Neuronal stem cell (in vitro differentiated cells): ENCODE results near the gene FCAMR.
A peak's percentile ranks its signal among the peaks of the same experiment; 100 is the strongest.

ENCODE experiments used
- DNase-seq: peaks from one replicate; pipeline ENCODE4 v3.0.0-alpha.2; 2013; ENCODE audit warnings: low spot score
- H2AFZ ChIP-seq: one replicate; pipeline ENCODE4 v1.6.1; 2013; ENCODE audit warnings: mild to moderate bottlenecking, low read length, inconsistent platforms
- H2AK5ac ChIP-seq: 2 replicates; pipeline ENCODE4 v1.6.1; 2013; ENCODE audit warnings: low read depth, mild to moderate bottlenecking, inconsistent platforms, low read length, moderate library complexity, mixed read lengths
- H2BK120ac ChIP-seq: 2 replicates; pipeline ENCODE4 v1.6.1; 2013; ENCODE audit warnings: low read depth, mild to moderate bottlenecking, inconsistent platforms, low read length, moderate library complexity, mixed read lengths
- H2BK12ac ChIP-seq: one replicate; pipeline ENCODE4 v1.6.1; 2013; ENCODE audit warnings: low read length, inconsistent platforms
- H2BK15ac ChIP-seq: 2 replicates; pipeline ENCODE4 v1.6.1; 2013; ENCODE audit warnings: mild to moderate bottlenecking, low read length, inconsistent platforms, mixed read lengths
- H2BK5ac ChIP-seq: one replicate; pipeline ENCODE4 v1.6.1; 2013; ENCODE audit warnings: inconsistent platforms, mild to moderate bottlenecking, low read length, moderate library complexity
- H3K14ac ChIP-seq: one replicate; pipeline ENCODE4 v1.6.1; 2013; ENCODE audit warnings: low read length, inconsistent platforms
- H3K18ac ChIP-seq: 2 replicates; pipeline ENCODE4 v1.6.1; 2013; ENCODE audit warnings: low read length, inconsistent platforms
- H3K23ac ChIP-seq: 2 replicates; pipeline ENCODE4 v1.6.1; 2013; ENCODE audit warnings: low read depth, mild to moderate bottlenecking, mixed read lengths, low read length, inconsistent platforms; ENCODE audit not compliant: poor library complexity
- H3K27ac ChIP-seq: replicated peaks from 3 replicates; pipeline ENCODE4 v1.5.1; 2013; ENCODE audit warnings: low read length, inconsistent platforms
- H3K27me3 ChIP-seq, 3 experiments: 2 replicates each; pipeline ENCODE4 v1.6.1; 2013; ENCODE audit warnings: low read length in 3 of 3, mild to moderate bottlenecking in 2 of 3, inconsistent platforms in 1 of 3, low read depth in 1 of 3, mixed read lengths in 1 of 3, moderate library complexity in 1 of 3; ENCODE audit not compliant: control insufficient read depth in 3 of 3, insufficient read depth in 3 of 3
- H3K36me3 ChIP-seq, 2 donors: replicated peaks in 1 of 2; 2 replicates each; pipeline ENCODE4 v1.6.1; 2013; ENCODE audit warnings: low read length in 2 of 2; ENCODE audit not compliant: control insufficient read depth in 2 of 2, insufficient read depth in 2 of 2
- H3K4ac ChIP-seq: 2 replicates; pipeline ENCODE4 v1.6.1; 2013; ENCODE audit warnings: inconsistent platforms, mild to moderate bottlenecking, low read length, moderate library complexity
- H3K4me1 ChIP-seq, 2 donors: 1 replicate in 1 of 2; 2 replicates in 1 of 2; pipeline ENCODE4 v1.6.1; 2013; ENCODE audit warnings: low read length in 2 of 2, low read depth in 1 of 2; ENCODE audit not compliant: control insufficient read depth in 2 of 2, insufficient read depth in 1 of 2
- H3K4me2 ChIP-seq: one replicate; pipeline ENCODE4 v1.6.1; 2013; ENCODE audit warnings: mild to moderate bottlenecking, low read length, inconsistent platforms; ENCODE audit not compliant: insufficient read depth, poor library complexity, severe bottlenecking
- H3K4me3 ChIP-seq, 2 donors: 2 replicates each; pipeline ENCODE4 v1.5.1; 2013; ENCODE audit warnings: low read length in 2 of 2, mild to moderate bottlenecking in 2 of 2, inconsistent platforms in 1 of 2, moderate library complexity in 1 of 2
- H3K79me1 ChIP-seq: one replicate; pipeline ENCODE4 v1.6.1; 2013; ENCODE audit warnings: low read depth, mild to moderate bottlenecking, inconsistent platforms, low read length, moderate library complexity
- H3K9ac ChIP-seq: one replicate; pipeline ENCODE4 v1.6.1; 2013; ENCODE audit warnings: mild to moderate bottlenecking, low read depth, low read length, inconsistent platforms; ENCODE audit not compliant: poor library complexity
- H3K9me3 ChIP-seq, 2 donors: replicated peaks in 1 of 2; 2 replicates each; pipeline versions ENCODE3 to v1.6.1; 2013; ENCODE audit warnings: low read length in 2 of 2, mild to moderate bottlenecking in 2 of 2, inconsistent platforms in 1 of 2, low read depth in 1 of 2, mixed read lengths in 1 of 2, moderate library complexity in 1 of 2; ENCODE audit not compliant: control insufficient read depth in 2 of 2, insufficient read depth in 1 of 2
- H4K8ac ChIP-seq: one replicate; pipeline ENCODE4 v1.6.1; 2013; ENCODE audit warnings: low read depth, mild to moderate bottlenecking, inconsistent platforms, low read length, moderate library complexity
- H4K91ac ChIP-seq: one replicate; pipeline ENCODE4 v1.6.1; 2013; ENCODE audit warnings: low read length, low read depth, mild to moderate bottlenecking, inconsistent platforms; ENCODE audit not compliant: poor library complexity
- WGBS, 2 donors: extraction: QIAGEN DNeasy Blood & Tissue Kit; methylation state at CpG; one replicate each; pipeline ENCODE4 v1.1.7; 2013; ENCODE audit warnings: missing lambda C conversion rate in 2 of 2, mixed read lengths in 1 of 2; ENCODE audit not compliant: insufficient read length in 2 of 2, insufficient replicate concordance in 1 of 2; ENCODE audit errors: extremely low coverage in 2 of 2; 5-methylcytosine and 5-hydroxymethylcytosine counted together

FCAMR gene

DNA sequence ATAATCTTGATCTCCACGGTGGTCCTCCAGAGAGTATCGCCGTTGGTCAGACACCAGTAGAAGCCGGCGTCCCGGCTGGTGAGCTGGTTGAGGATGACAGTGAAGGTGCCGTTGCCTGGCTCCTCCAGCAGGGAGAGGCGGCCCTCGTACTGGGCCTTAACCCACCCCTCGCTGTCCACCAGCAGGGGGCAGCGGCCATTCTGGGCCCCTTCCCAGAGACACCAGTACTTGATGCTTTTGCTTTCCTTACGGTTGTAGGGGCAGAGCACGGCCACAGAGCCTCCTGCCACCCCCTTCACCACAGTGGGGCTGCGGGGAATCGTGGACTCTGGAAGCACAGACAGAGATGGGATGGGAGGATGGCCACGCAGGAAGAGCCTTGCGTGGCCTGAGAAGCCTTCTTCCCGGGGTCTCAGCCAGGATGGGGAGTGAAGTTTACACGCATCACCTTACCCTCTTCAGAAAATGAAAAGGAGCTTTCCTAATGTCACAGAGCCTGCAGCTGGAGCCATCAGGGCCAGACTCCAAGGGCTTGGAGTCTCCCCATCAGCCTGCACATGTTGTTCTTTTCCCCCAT is 34.7 kb downstream of the FCAMR start:
- no CpG with 5 or more reads among the region's 19 CpGs for WGBS, 2 donors
- DNase-seq, result no peak
- Histone ChIP-seq H2BK15ac (no peak overlapping the region), H3K23ac (peak overlapping the region; percentile 18), H4K8ac (no peak overlapping the region), H2AK5ac (no peak overlapping the region), H3K4me3 (no peak overlapping the region), H3K9me3 (no peaks in the 10 kb centered on the region), H3K9ac (no peak overlapping the region), H4K91ac (no peak overlapping the region), H2BK12ac (no peak overlapping the region), H3K4ac (no peak overlapping the region), H3K14ac (no peak overlapping the region), H2BK120ac (no peak overlapping the region), H2BK5ac (no peak overlapping the region), H3K27me3 (no peaks in the 10 kb centered on the region), H3K79me1 (no peaks in the 10 kb centered on the region), H3K18ac (no peak overlapping the region), H2AFZ (no peak overlapping the region), H3K27ac (no peak overlapping the region), H3K4me1 (no peaks in the 10 kb centered on the region), H3K4me2 (no peak overlapping the region), H3K36me3 (no peaks in the 10 kb centered on the region)

DNA sequence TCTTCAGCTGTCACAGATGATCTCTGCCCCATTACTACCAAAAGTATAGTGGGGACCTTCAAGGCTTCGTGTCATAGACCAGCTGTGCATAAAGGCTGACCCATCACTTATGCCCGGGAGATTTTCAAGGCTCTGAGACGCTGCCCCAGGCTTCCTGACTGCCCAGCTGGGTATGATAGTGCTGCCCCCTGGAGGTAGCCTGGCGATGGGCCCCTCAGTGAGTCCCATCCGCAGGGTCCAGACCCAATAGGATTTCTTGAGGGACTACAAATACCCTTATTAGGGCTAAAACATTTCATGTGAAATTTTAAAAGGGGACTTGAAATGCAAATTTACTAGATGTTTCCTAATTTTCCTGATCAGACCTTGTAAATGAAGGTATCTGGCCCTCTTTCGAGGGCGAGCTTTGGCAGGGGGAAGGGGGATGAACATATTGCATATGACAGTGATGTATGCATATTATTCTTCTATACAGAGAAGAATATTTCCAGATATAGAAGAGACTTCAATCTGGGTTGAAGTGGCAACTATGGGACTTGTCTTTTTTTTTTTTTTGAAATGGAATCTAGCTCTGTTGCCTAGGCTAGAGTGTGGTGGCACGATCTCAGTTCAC is 36.8 kb downstream of the FCAMR start:
- Histone ChIP-seq H3K4ac (no peak overlapping the region), H3K14ac (no peak overlapping the region), H2BK5ac (no peak overlapping the region), H3K23ac (no peak overlapping the region), H2BK120ac (no peak overlapping the region), H3K9me3 (no peaks in the 10 kb centered on the region), H3K18ac (no peak overlapping the region), H2BK12ac (no peak overlapping the region), H3K27ac (no peak overlapping the region), H3K4me3 (no peak overlapping the region), H3K4me1 (no peaks in the 10 kb centered on the region), H3K36me3 (no peaks in the 10 kb centered on the region), H2BK15ac (no peak overlapping the region), H3K4me2 (no peak overlapping the region), H3K79me1 (no peaks in the 10 kb centered on the region), H3K9ac (no peak overlapping the region), H2AFZ (no peak overlapping the region), H4K91ac (no peak overlapping the region), H4K8ac (no peak overlapping the region), H2AK5ac (no peak overlapping the region), H3K27me3 (no peaks in the 10 kb centered on the region)
- no CpG with 5 or more reads among the region's 8 CpGs for WGBS, 2 donors
- DNase-seq, result no peak

DNA sequence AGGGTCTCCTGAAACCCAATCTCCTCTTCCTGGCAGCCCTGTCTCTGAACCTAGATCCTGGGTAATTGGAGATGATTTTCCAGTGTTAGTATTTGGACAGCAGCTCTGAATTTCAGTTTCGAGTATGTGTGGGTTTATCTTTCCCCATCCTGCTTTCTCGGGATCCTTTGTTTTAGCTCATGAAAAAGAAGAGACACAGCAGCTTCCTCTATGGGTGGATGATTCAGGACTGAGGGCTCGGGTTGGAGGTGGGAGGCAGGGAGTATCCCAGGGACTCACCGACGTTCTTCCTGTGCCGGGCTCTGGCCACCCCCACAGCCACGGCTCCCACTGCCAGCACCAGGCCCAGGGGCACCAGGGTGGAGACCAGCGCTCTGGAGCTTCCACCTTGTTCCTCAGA is 38.1 kb downstream of the FCAMR start:
- Histone ChIP-seq H3K9ac (no peak overlapping the region), H3K4me2 (no peak overlapping the region), H4K8ac (peak overlapping the region; percentile 23), H2BK12ac (no peak overlapping the region), H3K79me1 (no peaks in the 10 kb centered on the region), H3K4ac (no peak overlapping the region), H3K4me1 (no peaks in the 10 kb centered on the region), H3K23ac (no peak overlapping the region), H2AFZ (no peak overlapping the region), H2BK5ac (no peak overlapping the region), H2BK15ac (no peak overlapping the region), H3K4me3 (no peak overlapping the region), H3K27ac (no peak overlapping the region), H3K9me3 (no peaks in the 10 kb centered on the region), H2AK5ac (no peak overlapping the region), H3K36me3 (no peaks in the 10 kb centered on the region), H2BK120ac (no peak overlapping the region), H3K27me3 (no peaks in the 10 kb centered on the region), H3K14ac (no peak overlapping the region), H4K91ac (no peak overlapping the region), H3K18ac (peak overlapping the region; percentile 3)
- DNase-seq, result no peak
- no CpG with 5 or more reads among the region's 8 CpGs for WGBS, 2 donors

DNA sequence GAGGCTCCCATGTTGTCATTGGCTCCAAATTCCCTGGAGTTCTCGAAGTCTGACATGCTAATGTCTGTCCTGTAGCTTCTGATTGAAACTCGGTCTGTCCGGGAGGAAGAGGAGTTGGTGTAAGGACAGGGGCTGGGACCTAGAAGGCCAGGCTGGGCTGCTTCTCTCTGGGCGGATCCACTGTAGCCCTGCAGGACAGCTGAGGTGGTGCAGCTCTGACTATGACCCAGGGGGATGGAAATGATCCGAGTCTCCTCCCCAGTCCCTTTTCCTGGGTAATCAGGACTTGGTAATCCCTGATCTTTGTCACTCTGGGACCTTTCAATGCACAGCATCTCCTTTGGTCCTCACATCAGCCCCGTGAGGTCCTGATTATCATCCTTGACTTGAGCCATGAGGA is 38.6 kb downstream of the FCAMR start:
- no peaks in the 10 kb centered on the region for H3K79me1 ChIP-seq
- no peak overlapping the region for H2AK5ac ChIP-seq
- no peak overlapping the region for H3K4ac ChIP-seq
- H2AFZ ChIP-seq, result no peak overlapping the region
- H3K23ac ChIP-seq, result no peak overlapping the region
- H3K9me3 ChIP-seq, result no peaks in the 10 kb centered on the region
- no peak overlapping the region for H2BK12ac ChIP-seq
- H3K14ac ChIP-seq, result no peak overlapping the region
- no peak overlapping the region for H2BK120ac ChIP-seq
- no peak overlapping the region for H3K4me3 ChIP-seq
- no peak overlapping the region for H3K18ac ChIP-seq
- WGBS, 2 donors, result no CpG with 5 or more reads among the region's 6 CpGs
- no peak overlapping the region for H3K27ac ChIP-seq
- H2BK5ac ChIP-seq, result no peak overlapping the region
- no peaks in the 10 kb centered on the region for H3K27me3 ChIP-seq
- H4K91ac ChIP-seq, result no peak overlapping the region
- H3K4me2 ChIP-seq, result no peak overlapping the region
- no peak overlapping the region for H2BK15ac ChIP-seq
- no peak overlapping the region for H3K9ac ChIP-seq
- H4K8ac ChIP-seq, result no peak overlapping the region
- no peak for DNase-seq
- H3K4me1 ChIP-seq, result no peaks in the 10 kb centered on the region
- no peaks in the 10 kb centered on the region for H3K36me3 ChIP-seq
